ENCODE measurements around the gene KAT5.
A peak's percentile ranks its signal among the peaks of the same experiment; 100 is the strongest.
"Not testable (repeated sequence)": the region's sequence is repeated elsewhere in the genome, so short reads cannot be mapped to it uniquely, and the experiment has no call there.

The KAT5 gene

GRCh38 chr11:65709661-65710060, 2.4 kb upstream of the KAT5 start:
- no peak for DNase-seq (ENCODE audit: low spot score)

GRCh38 chr11:65710421-65710820, 1.6 kb upstream of the KAT5 start:
- no peak for DNase-seq (ENCODE audit: low spot score)

GRCh38 chr11:65712633-65713076, 603 bp downstream of the KAT5 start:
- peak; percentile 94 for DNase-seq (ENCODE audit: low spot score)

GRCh38 chr11:65713212-65713969, 1.3 kb downstream of the KAT5 start:
- DNase-seq (ENCODE audit: low spot score): no peak

GRCh38 chr11:65714433-65714832, 2.4 kb downstream of the KAT5 start:
- no peak for DNase-seq (ENCODE audit: low spot score)

GRCh38 chr11:65716302-65716701, 4.2 kb downstream of the KAT5 start:
- no peak for DNase-seq (ENCODE audit: low spot score)

GRCh38 chr11:65716774-65717405, 4.8 kb downstream of the KAT5 start:
- no peak for DNase-seq (ENCODE audit: low spot score)

- no peak for DNase-seq (ENCODE audit: low spot score)
Observed at GRCh38 chr11:65717906-65718305, 5.9 kb downstream of the KAT5 start.

- no peak for DNase-seq (ENCODE audit: low spot score)
Observed at GRCh38 chr11:65718531-65718930, 6.5 kb downstream of the KAT5 start.

GRCh38 chr11:65718964-65719492, 7.0 kb downstream of the KAT5 start:
- DNase-seq (ENCODE audit: low spot score): peak; percentile 38

GRCh38 chr11:65719871-65720210, 7.8 kb downstream of the KAT5 start:
- peak; percentile 42 for DNase-seq (ENCODE audit: low spot score)

GRCh38 chr11:65720211-65720934, 8.3 kb downstream of the KAT5 start, which contains the start of gene RNASEH2C:
Gene RNASEH2C, minus strand, starts transcription at chr11:65720798. Its CDS starts 40 bp downstream, at chr11:65720758.
- DNase-seq (ENCODE audit: low spot score): peak; percentile 86

- DNase-seq (ENCODE audit: low spot score): no peak
Observed at GRCh38 chr11:65722261-65722660, 10.2 kb downstream of the KAT5 start.

- DNase-seq (ENCODE audit: low spot score): no peak
Observed at GRCh38 chr11:65726660-65727059, 14.6 kb downstream of the KAT5 start.

GRCh38 chr11:65727865-65728264, 15.8 kb downstream of the KAT5 start:
- no peak for DNase-seq (ENCODE audit: low spot score)

GRCh38 chr11:65730461-65730860, 18.4 kb downstream of the KAT5 start:
- no peak for DNase-seq (ENCODE audit: low spot score)

GRCh38 chr11:65735111-65735510, 23.1 kb downstream of the KAT5 start:
- not testable (repeated sequence) for DNase-seq (ENCODE audit: low spot score)

- DNase-seq (ENCODE audit: low spot score): no peak
Observed at GRCh38 chr11:65736810-65737209, 24.8 kb downstream of the KAT5 start.

- DNase-seq (ENCODE audit: low spot score): no peak
Observed at GRCh38 chr11:65739022-65739421, 27.0 kb downstream of the KAT5 start.

GRCh38 chr11:65741185-65741584, 29.1 kb downstream of the KAT5 start:
- DNase-seq (ENCODE audit: low spot score): no peak

GRCh38 chr11:65742353-65742752, 30.3 kb downstream of the KAT5 start:
- DNase-seq (ENCODE audit: low spot score): no peak

- DNase-seq (ENCODE audit: low spot score): no peak
Observed at GRCh38 chr11:65743681-65744025, 31.6 kb downstream of the KAT5 start.
